ENCODE data around the gene EMC1. TPM values are rescaled to one million over a fixed set of nuclear protein-coding genes. Genes with fewer than 3 reads are reported as not detected.

Gene EMC1
- total RNA-seq, 1 experiment from 2014 or later: 60.0 TPM

DNA sequence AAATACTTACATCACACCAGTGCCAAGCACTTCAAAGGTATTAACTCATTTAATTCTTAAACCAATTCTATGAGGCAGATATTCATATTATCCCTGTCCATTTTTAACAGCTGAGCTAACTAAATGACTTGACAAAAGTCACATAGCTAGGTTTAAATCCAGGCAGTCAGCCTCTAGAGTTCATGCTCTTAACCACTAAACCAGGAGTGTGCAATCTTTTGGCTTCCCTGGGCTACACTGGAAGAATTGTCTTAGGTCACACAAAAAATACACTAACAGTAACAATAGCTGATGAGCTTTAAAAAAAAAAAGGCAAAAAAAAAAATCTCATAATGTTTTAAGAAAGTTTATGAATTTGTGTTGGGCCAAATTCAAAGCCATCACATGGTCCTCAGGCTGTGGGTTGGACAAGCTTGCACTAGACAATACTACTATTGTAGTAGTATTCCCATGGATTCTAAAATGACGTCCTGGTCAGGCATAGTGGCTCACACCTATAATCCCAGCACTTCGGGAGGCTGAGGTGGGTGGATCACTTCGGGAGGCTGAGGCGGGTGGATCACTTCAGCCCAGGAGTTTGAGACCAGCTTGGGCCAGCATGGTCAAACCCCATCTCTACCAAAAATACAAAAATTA, 51.2 kb downstream of the EMC1 start:
- H3K4me1 ChIP-seq (ENCODE audit: insufficient read depth, low read length): no peaks in the 10 kb centered on the region
- H3K23ac ChIP-seq (ENCODE audit: insufficient read length, low read depth, low read length): no peak overlapping the region
- DNase-seq: no peak
- no peak overlapping the region for H2BK120ac ChIP-seq (ENCODE audit: low read depth, low read length, poor library complexity, severe bottlenecking)
- TF ChIP-seq, protein P1, sequence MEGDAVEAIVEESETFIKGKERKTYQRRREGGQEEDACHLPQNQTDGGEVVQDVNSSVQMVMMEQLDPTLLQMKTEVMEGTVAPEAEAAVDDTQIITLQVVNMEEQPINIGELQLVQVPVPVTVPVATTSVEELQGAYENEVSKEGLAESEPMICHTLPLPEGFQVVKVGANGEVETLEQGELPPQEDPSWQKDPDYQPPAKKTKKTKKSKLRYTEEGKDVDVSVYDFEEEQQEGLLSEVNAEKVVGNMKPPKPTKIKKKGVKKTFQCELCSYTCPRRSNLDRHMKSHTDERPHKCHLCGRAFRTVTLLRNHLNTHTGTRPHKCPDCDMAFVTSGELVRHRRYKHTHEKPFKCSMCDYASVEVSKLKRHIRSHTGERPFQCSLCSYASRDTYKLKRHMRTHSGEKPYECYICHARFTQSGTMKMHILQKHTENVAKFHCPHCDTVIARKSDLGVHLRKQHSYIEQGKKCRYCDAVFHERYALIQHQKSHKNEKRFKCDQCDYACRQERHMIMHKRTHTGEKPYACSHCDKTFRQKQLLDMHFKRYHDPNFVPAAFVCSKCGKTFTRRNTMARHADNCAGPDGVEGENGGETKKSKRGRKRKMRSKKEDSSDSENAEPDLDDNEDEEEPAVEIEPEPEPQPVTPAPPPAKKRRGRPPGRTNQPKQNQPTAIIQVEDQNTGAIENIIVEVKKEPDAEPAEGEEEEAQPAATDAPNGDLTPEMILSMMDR (conservative IDR thresholded peaks at IDR 0.05): no peak
- H3K4me2 ChIP-seq (ENCODE audit: insufficient read depth, insufficient read length, low read length): no peak overlapping the region
- no peak overlapping the region for H3K14ac ChIP-seq (ENCODE audit: insufficient read depth, low read length)
- H3K9ac ChIP-seq (ENCODE audit: extremely low read depth, insufficient read length, low read length): no peak overlapping the region
- no peak overlapping the region for H2BK12ac ChIP-seq (ENCODE audit: insufficient read length, low read depth, low read length)
- H3K27me3 Mint-ChIP-seq (ENCODE audit: low read depth): no peaks in the 10 kb centered on the region
- no peaks in the 10 kb centered on the region for H3K23me2 ChIP-seq (ENCODE audit: insufficient read length, low read depth, low read length, poor library complexity, severe bottlenecking)
- peaks cover 29 to 53% (median 50%) of the 10 kb centered on the region in 3 experiments; a peak in 6 of 7 replicates for H3K36me3 Mint-ChIP-seq (ENCODE audit: insufficient read depth in 1 of 3, low read depth in 3 of 3)
- H4K91ac ChIP-seq (ENCODE audit: insufficient read length, low read depth, low read length): no peak overlapping the region
- no CpG with 5 or more reads among the region's 4 CpGs for WGBS (ENCODE audit: extremely low coverage, insufficient read length, low lambda C conversion rate)
- H3K18ac ChIP-seq (ENCODE audit: insufficient read length, low read depth, low read length): no peak overlapping the region
- H3K27me3 ChIP-seq (ENCODE audit: insufficient read depth, low read length): no peaks in the 10 kb centered on the region
- no peak overlapping the region for H4K8ac ChIP-seq (replicated peaks; ENCODE audit: insufficient read length, low read depth, low read length)
- no peak overlapping the region for H4K5ac ChIP-seq (ENCODE audit: insufficient read length, low read depth, low read length)
- no peak overlapping the region for H3K4me3 Mint-ChIP-seq
- H3K27ac ChIP-seq (ENCODE audit: insufficient read length, low read depth, low read length): no peak overlapping the region
- no peaks in the 10 kb centered on the region for H3K9me3 Mint-ChIP-seq
- no peak overlapping the region for H2AK5ac ChIP-seq (ENCODE audit: insufficient read length, low read length)
- no peaks in the 10 kb centered on the region for H3K9me3 ChIP-seq (ENCODE audit: control insufficient read depth, low read depth, low read length)
- H2BK15ac ChIP-seq (ENCODE audit: low read depth, low read length): no peak overlapping the region
- no peak overlapping the region for H3T11ph ChIP-seq (ENCODE audit: low read length)
- no peak overlapping the region for H2BK20ac ChIP-seq (ENCODE audit: low read depth, low read length, poor library complexity, severe bottlenecking)
- H3K27ac Mint-ChIP-seq: no peak overlapping the region; a peak in 1 of 7 replicates
- no peak overlapping the region for H2BK5ac ChIP-seq (ENCODE audit: insufficient read length, low read length)
- no peak overlapping the region for H3K56ac ChIP-seq (ENCODE audit: insufficient read length, low read depth, low read length)
- no peaks in the 10 kb centered on the region for H3K4me1 Mint-ChIP-seq
- H3K79me2 ChIP-seq (ENCODE audit: insufficient read depth, low read length): peaks cover 18% of the 10 kb centered on the region; the same call in 1 of the 2 replicates
- no peak overlapping the region for H3K4ac ChIP-seq (ENCODE audit: low read depth, low read length)
- H2AFZ ChIP-seq (ENCODE audit: low read length): no peak overlapping the region
- peaks cover 9% of the 10 kb centered on the region for H3K79me1 ChIP-seq (ENCODE audit: insufficient read depth, low read depth, low read length, poor library complexity, severe bottlenecking)
- H4K20me1 ChIP-seq (ENCODE audit: control insufficient read depth, insufficient read depth, insufficient read length): no peaks in the 10 kb centered on the region

All from H9 (cell line).